Stomach smooth muscle (tissue), 2 donors: Measurements from ENCODE around the gene MORN1.

Source experiments
- H3K27ac ChIP-seq: one replicate; pipeline ENCODE4 v1.7.0; 2013; ENCODE audit warnings: mild to moderate bottlenecking, low read length, inconsistent platforms
- H3K27me3 ChIP-seq, 2 donors: one replicate each; pipeline ENCODE4 v1.7.0; 2013; ENCODE audit warnings: low read length in 2 of 2; ENCODE audit not compliant: insufficient read depth in 2 of 2, control insufficient read depth in 1 of 2
- H3K36me3 ChIP-seq, 2 donors: one replicate each; pipeline ENCODE4 v1.7.0; 2013; ENCODE audit warnings: low read length in 2 of 2; ENCODE audit not compliant: control insufficient read depth in 2 of 2, insufficient read depth in 2 of 2
- H3K4me1 ChIP-seq: one replicate; pipeline ENCODE4 v1.7.0; 2013; ENCODE audit warnings: low read length; ENCODE audit not compliant: control insufficient read depth, insufficient read depth
- H3K4me3 ChIP-seq, 2 donors: one replicate each; pipeline ENCODE4 v1.7.0; 2013; ENCODE audit warnings: low read length in 2 of 2
- H3K9ac ChIP-seq, 2 donors: one replicate each; pipeline ENCODE4 v1.7.0; 2013; ENCODE audit warnings: low read length in 2 of 2, mild to moderate bottlenecking in 1 of 2
- H3K9me3 ChIP-seq, 2 donors: one replicate each; pipeline ENCODE4 v1.7.0; 2013; ENCODE audit warnings: low read length in 2 of 2; ENCODE audit not compliant: control insufficient read depth in 2 of 2
- donor health status: healthy.
- donor health status: Pancreatic carcinoma.

Gene MORN1

GRCh38 chr1:2313651-2314261 lies 77.6 kb downstream of the MORN1 start:
- H3K4me1 ChIP-seq: peaks cover 73% of the 10 kb centered on the region
- peak overlapping the region; percentile 30 to 55 for H3K9ac ChIP-seq
- H3K9me3 ChIP-seq: no peaks in the 10 kb centered on the region
- H3K36me3 ChIP-seq: peaks cover under 1 to 3% of the 10 kb centered on the region in 2 donors
- no peaks in the 10 kb centered on the region for H3K27me3 ChIP-seq
- peak overlapping the region in 1 of 2 donors; percentile 66 for H3K4me3 ChIP-seq
- peak overlapping the region; percentile 86 for H3K27ac ChIP-seq

GRCh38 chr1:2312515-2313301 lies 78.6 kb downstream of the MORN1 start:
- peaks cover 11 to 12% of the 10 kb centered on the region in 2 donors for H3K36me3 ChIP-seq
- H3K4me1 ChIP-seq: peaks cover 65% of the 10 kb centered on the region
- H3K9me3 ChIP-seq: no peaks in the 10 kb centered on the region
- no peaks in the 10 kb centered on the region for H3K27me3 ChIP-seq
- peak overlapping the region; percentile 86 for H3K27ac ChIP-seq
- H3K4me3 ChIP-seq: no peak overlapping the region
- peak overlapping the region in 1 of 2 donors; percentile 42 for H3K9ac ChIP-seq

GRCh38 chr1:2312160-2312514 lies 79.2 kb downstream of the MORN1 start:
- Histone ChIP-seq H3K9ac (peak overlapping the region in 1 of 2 donors; percentile 42), H3K27ac (peak overlapping the region; percentile 86), H3K4me3 (no peak overlapping the region), H3K36me3 (peaks cover 15 to 17% of the 10 kb centered on the region in 2 donors), H3K27me3 (no peaks in the 10 kb centered on the region), H3K9me3 (no peaks in the 10 kb centered on the region), H3K4me1 (peaks cover 60% of the 10 kb centered on the region)

- Histone ChIP-seq H3K9me3 (no peaks in the 10 kb centered on the region), H3K36me3 (peaks cover 19% of the 10 kb centered on the region in 2 donors), H3K4me1 (peaks cover 55% of the 10 kb centered on the region), H3K27ac (peak overlapping the region; percentile 86), H3K4me3 (peak overlapping the region in 1 of 2 donors; percentile 22), H3K9ac (peak overlapping the region; percentile 13 to 48), H3K27me3 (no peaks in the 10 kb centered on the region)
Observed at GRCh38 chr1:2311184-2312032, 79.9 kb downstream of the MORN1 start.

- no peaks in the 10 kb centered on the region for H3K9me3 ChIP-seq
- H3K4me1 ChIP-seq: peaks cover 57% of the 10 kb centered on the region
- peaks cover 19 to 23% of the 10 kb centered on the region in 2 donors for H3K36me3 ChIP-seq
- H3K27ac ChIP-seq: peak overlapping the region; percentile 86
- no peaks in the 10 kb centered on the region for H3K27me3 ChIP-seq
- H3K9ac ChIP-seq: no peak overlapping the region
- H3K4me3 ChIP-seq: no peak overlapping the region
Observed at GRCh38 chr1:2310332-2311183, 80.8 kb downstream of the MORN1 start.

GRCh38 chr1:2308844-2309243 lies 82.5 kb downstream of the MORN1 start:
- Histone ChIP-seq H3K27ac (no peak overlapping the region), H3K9me3 (no peaks in the 10 kb centered on the region), H3K4me3 (no peak overlapping the region), H3K27me3 (no peaks in the 10 kb centered on the region), H3K4me1 (peaks cover 62% of the 10 kb centered on the region), H3K36me3 (peaks cover 26 to 28% of the 10 kb centered on the region in 2 donors), H3K9ac (no peak overlapping the region)

GRCh38 chr1:2307972-2308371 lies 83.4 kb downstream of the MORN1 start:
- Histone ChIP-seq H3K27me3 (no peaks in the 10 kb centered on the region), H3K9me3 (no peaks in the 10 kb centered on the region), H3K36me3 (peaks cover 33% of the 10 kb centered on the region in 2 donors), H3K4me1 (peaks cover 59% of the 10 kb centered on the region), H3K9ac (no peak overlapping the region), H3K27ac (no peak overlapping the region), H3K4me3 (no peak overlapping the region)

- no peaks in the 10 kb centered on the region for H3K27me3 ChIP-seq
- H3K36me3 ChIP-seq: peaks cover 33% of the 10 kb centered on the region in 2 donors
- H3K27ac ChIP-seq: no peak overlapping the region
- H3K4me1 ChIP-seq: peaks cover 55% of the 10 kb centered on the region
- no peak overlapping the region for H3K9ac ChIP-seq
- no peaks in the 10 kb centered on the region for H3K9me3 ChIP-seq
- H3K4me3 ChIP-seq: no peak overlapping the region
Observed at GRCh38 chr1:2307064-2307605, 84.2 kb downstream of the MORN1 start.

GRCh38 chr1:2306151-2306978 lies 85.0 kb downstream of the MORN1 start:
- no peaks in the 10 kb centered on the region for H3K27me3 ChIP-seq
- H3K9me3 ChIP-seq: no peaks in the 10 kb centered on the region
- peaks cover 33% of the 10 kb centered on the region in 2 donors for H3K36me3 ChIP-seq
- peak overlapping the region; percentile 55 for H3K27ac ChIP-seq
- H3K9ac ChIP-seq: no peak overlapping the region
- peaks cover 51% of the 10 kb centered on the region for H3K4me1 ChIP-seq
- no peak overlapping the region for H3K4me3 ChIP-seq
